HepG2 (cell line): ENCODE results near the gene CLDN9. TPM values are rescaled to one million over a fixed set of nuclear protein-coding genes. Genes with fewer than 3 reads are reported as not detected.

Experiments used
- ELF3 ChIP-seq: IDR thresholded peaks from 2 replicates; pipeline ENCODE4 v1.6.1; 2016; ENCODE audit warnings: missing genetic modification reagents, missing compliant biosample characterization
- FOSL2 ChIP-seq: sonication (generic); formaldehyde crosslinking; IDR thresholded peaks from 2 replicates; pipeline ENCODE4 v1.4.0; 2020; ENCODE audit warnings: missing genetic modification reagents
- GLI4 ChIP-seq: sonication (generic); formaldehyde crosslinking; IDR thresholded peaks from 2 replicates; pipeline ENCODE4 v1.5.1; 2020; ENCODE audit warnings: missing genetic modification reagents, mild to moderate bottlenecking, moderate library complexity, borderline replicate concordance
- JDP2 ChIP-seq: sonication (generic); formaldehyde crosslinking; IDR thresholded peaks from 2 replicates; pipeline ENCODE4 v1.8.1; 2022; ENCODE audit warnings: missing genetic modification reagents, borderline replicate concordance
- YEATS4 ChIP-seq: sonication (generic); formaldehyde crosslinking; IDR thresholded peaks from 2 replicates; pipeline ENCODE4 v1.4.0; 2020; ENCODE audit warnings: missing genetic modification reagents, borderline replicate concordance
- ZFYVE20 ChIP-seq: sonication (generic); formaldehyde crosslinking; IDR thresholded peaks from 2 replicates; pipeline ENCODE4 v1.8.0; 2023; ENCODE audit warnings: low read depth, mild to moderate bottlenecking, moderate library complexity, missing genetic modification reagents, borderline replicate concordance
- ZNF121 ChIP-seq: sonication (generic); formaldehyde crosslinking; IDR thresholded peaks from 2 replicates; pipeline ENCODE4 v1.5.0; 2020; ENCODE audit warnings: mild to moderate bottlenecking, missing genetic modification reagents
- ZNF274 ChIP-seq: sonication (generic); formaldehyde crosslinking; IDR thresholded peaks from 2 replicates; pipeline ENCODE4 v1.5.1; 2020; ENCODE audit warnings: mild to moderate bottlenecking, missing genetic modification reagents
- ZNF644 ChIP-seq: IDR thresholded peaks from 2 replicates; pipeline ENCODE4 v1.6.1; 2016; ENCODE audit warnings: low read depth
- ZNF792 ChIP-seq: IDR thresholded peaks from 2 replicates; pipeline ENCODE4 v1.6.1; 2016
- polyA plus RNA-seq, 8 experiments: library from polyadenylated mRNA; depleted of rRNA in 3 of 8; stranded (reverse) in 7 of 8; unstranded in 1 of 8; fragments of >200 nt; fragmentation: Illumina TruSeq in 4 of 8; extraction: Trizol in 4 of 8; gene quantifications; 2 replicates each; pipeline versions ENCODE4 v1.2.1 to v1.2.3, GENCODE V29; 2011 to 2016; ENCODE audit warnings: low read depth in 4 of 8, missing spikeins in 1 of 8, mixed read lengths in 1 of 8; ENCODE audit not compliant: insufficient read depth in 1 of 8
- total RNA-seq, 5 experiments: library from RNA; depleted of rRNA; stranded (reverse); fragments of >200 nt; fragmentation: Illumina TruSeq; extraction: Trizol; gene quantifications; 2 replicates each; pipeline ENCODE4 v1.2.3, GENCODE V29; 2016; ENCODE audit warnings: low read depth in 1 of 5
- TF ChIP-seq, protein P1 (sequence below): sonication (generic); formaldehyde crosslinking; IDR thresholded peaks from 2 replicates; pipeline ENCODE4 v1.8.0; 2022; ENCODE audit warnings: mild to moderate bottlenecking, missing genetic modification reagents
- TF ChIP-seq, protein P2 (sequence below): sonication (generic); formaldehyde crosslinking; IDR thresholded peaks from 2 replicates; pipeline ENCODE4 v1.4.0; 2020; ENCODE audit warnings: missing genetic modification reagents
- TF ChIP-seq, protein P3 (sequence below): sonication (generic); formaldehyde crosslinking; IDR thresholded peaks from 2 replicates; pipeline ENCODE4 v1.4.0; 2020; ENCODE audit warnings: mild to moderate bottlenecking, low read depth, missing genetic modification reagents
- TF ChIP-seq, protein P4 (sequence below): sonication (generic); formaldehyde crosslinking; IDR thresholded peaks from 2 replicates; pipeline ENCODE4 v1.4.0; 2020; ENCODE audit warnings: missing genetic modification reagents
- TF ChIP-seq, protein P5 (sequence below): sonication (generic); formaldehyde crosslinking; IDR thresholded peaks from 2 replicates; pipeline ENCODE4 v1.4.0; 2020; ENCODE audit warnings: missing genetic modification reagents
- TF ChIP-seq, protein P6 (sequence below): sonication (generic); formaldehyde crosslinking; IDR thresholded peaks from 2 replicates; pipeline ENCODE4 v1.8.0; 2022; ENCODE audit warnings: missing genetic modification reagents, mild to moderate bottlenecking, borderline replicate concordance

The CLDN9 gene
- total and polyA plus RNA-seq, 2 of the 13 experiments (the other 11 are each of a cell fraction or from before 2014, with no cell fraction given) = 0.15 to 0.26 TPM

DNA sequence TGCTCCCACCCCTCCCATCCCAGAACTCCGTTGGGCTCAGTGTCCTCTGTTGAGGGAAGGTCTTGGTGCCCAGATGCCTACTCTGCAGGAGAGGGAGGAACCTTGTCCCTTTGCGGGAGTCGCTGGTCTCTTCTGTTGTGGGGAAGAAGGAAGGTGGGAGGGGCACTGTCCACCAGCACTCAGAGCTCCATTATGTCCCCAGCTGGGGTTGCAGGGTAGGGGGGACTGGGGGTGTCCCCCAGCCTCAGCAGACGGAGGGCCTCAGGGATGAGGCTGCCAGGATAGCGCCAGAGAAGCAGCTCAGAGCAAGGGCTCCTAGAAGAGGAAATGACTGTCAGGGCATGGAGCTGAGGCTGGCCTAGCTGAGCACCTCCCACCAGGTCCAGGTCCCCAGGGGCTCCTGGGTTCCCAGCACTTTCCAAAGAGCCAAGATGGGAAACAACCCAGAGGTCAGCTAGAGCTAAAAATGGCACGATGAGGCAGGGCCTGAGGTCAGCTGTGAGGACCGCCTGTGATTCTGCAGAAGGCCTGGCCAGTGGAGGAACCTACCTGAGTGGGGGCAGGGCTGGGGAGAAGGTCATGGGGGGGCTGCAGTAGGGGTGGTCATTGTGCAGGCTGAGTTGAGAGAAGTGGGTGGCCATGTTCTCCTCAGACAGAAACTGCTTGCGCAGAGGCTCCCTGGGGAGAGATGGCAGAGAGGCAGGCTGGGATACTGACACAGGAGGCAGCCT lies 10.1 kb downstream of the CLDN9 start (continued):
- TF ChIP-seq, protein P1, sequence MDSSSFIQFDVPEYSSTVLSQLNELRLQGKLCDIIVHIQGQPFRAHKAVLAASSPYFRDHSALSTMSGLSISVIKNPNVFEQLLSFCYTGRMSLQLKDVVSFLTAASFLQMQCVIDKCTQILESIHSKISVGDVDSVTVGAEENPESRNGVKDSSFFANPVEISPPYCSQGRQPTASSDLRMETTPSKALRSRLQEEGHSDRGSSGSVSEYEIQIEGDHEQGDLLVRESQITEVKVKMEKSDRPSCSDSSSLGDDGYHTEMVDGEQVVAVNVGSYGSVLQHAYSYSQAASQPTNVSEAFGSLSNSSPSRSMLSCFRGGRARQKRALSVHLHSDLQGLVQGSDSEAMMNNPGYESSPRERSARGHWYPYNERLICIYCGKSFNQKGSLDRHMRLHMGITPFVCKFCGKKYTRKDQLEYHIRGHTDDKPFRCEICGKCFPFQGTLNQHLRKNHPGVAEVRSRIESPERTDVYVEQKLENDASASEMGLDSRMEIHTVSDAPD (CRISPR knock-in tag) = no peak
- TF ChIP-seq, protein P2, sequence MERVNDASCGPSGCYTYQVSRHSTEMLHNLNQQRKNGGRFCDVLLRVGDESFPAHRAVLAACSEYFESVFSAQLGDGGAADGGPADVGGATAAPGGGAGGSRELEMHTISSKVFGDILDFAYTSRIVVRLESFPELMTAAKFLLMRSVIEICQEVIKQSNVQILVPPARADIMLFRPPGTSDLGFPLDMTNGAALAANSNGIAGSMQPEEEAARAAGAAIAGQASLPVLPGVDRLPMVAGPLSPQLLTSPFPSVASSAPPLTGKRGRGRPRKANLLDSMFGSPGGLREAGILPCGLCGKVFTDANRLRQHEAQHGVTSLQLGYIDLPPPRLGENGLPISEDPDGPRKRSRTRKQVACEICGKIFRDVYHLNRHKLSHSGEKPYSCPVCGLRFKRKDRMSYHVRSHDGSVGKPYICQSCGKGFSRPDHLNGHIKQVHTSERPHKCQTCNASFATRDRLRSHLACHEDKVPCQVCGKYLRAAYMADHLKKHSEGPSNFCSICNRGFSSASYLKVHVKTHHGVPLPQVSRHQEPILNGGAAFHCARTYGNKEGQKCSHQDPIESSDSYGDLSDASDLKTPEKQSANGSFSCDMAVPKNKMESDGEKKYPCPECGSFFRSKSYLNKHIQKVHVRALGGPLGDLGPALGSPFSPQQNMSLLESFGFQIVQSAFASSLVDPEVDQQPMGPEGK (CRISPR knock-in tag) = peak; percentile 29
- TF ChIP-seq, protein P3, sequence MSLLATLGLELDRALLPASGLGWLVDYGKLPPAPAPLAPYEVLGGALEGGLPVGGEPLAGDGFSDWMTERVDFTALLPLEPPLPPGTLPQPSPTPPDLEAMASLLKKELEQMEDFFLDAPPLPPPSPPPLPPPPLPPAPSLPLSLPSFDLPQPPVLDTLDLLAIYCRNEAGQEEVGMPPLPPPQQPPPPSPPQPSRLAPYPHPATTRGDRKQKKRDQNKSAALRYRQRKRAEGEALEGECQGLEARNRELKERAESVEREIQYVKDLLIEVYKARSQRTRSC (CRISPR knock-in tag) = no peak
- TF ChIP-seq ELF3 (CRISPR knock-in tag) (no peak), ZNF274 (CRISPR knock-in tag) (no peak), ZNF792 (CRISPR knock-in tag) (no peak; the same call in 1 of the 2 replicates), ZFYVE20 (no peak), JDP2 (no peak), GLI4 (CRISPR knock-in tag) (no peak), YEATS4 (CRISPR knock-in tag) (no peak), ZNF121 (CRISPR knock-in tag) (no peak), ZNF644 (CRISPR knock-in tag) (no peak), FOSL2 (CRISPR knock-in tag) (0 out of 2 replicates have a peak, but pooled peaks have one; percentile 5)
- TF ChIP-seq, protein P4, sequence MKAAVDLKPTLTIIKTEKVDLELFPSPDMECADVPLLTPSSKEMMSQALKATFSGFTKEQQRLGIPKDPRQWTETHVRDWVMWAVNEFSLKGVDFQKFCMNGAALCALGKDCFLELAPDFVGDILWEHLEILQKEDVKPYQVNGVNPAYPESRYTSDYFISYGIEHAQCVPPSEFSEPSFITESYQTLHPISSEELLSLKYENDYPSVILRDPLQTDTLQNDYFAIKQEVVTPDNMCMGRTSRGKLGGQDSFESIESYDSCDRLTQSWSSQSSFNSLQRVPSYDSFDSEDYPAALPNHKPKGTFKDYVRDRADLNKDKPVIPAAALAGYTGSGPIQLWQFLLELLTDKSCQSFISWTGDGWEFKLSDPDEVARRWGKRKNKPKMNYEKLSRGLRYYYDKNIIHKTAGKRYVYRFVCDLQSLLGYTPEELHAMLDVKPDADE (CRISPR knock-in tag) = no peak
- TF ChIP-seq, protein P5, sequence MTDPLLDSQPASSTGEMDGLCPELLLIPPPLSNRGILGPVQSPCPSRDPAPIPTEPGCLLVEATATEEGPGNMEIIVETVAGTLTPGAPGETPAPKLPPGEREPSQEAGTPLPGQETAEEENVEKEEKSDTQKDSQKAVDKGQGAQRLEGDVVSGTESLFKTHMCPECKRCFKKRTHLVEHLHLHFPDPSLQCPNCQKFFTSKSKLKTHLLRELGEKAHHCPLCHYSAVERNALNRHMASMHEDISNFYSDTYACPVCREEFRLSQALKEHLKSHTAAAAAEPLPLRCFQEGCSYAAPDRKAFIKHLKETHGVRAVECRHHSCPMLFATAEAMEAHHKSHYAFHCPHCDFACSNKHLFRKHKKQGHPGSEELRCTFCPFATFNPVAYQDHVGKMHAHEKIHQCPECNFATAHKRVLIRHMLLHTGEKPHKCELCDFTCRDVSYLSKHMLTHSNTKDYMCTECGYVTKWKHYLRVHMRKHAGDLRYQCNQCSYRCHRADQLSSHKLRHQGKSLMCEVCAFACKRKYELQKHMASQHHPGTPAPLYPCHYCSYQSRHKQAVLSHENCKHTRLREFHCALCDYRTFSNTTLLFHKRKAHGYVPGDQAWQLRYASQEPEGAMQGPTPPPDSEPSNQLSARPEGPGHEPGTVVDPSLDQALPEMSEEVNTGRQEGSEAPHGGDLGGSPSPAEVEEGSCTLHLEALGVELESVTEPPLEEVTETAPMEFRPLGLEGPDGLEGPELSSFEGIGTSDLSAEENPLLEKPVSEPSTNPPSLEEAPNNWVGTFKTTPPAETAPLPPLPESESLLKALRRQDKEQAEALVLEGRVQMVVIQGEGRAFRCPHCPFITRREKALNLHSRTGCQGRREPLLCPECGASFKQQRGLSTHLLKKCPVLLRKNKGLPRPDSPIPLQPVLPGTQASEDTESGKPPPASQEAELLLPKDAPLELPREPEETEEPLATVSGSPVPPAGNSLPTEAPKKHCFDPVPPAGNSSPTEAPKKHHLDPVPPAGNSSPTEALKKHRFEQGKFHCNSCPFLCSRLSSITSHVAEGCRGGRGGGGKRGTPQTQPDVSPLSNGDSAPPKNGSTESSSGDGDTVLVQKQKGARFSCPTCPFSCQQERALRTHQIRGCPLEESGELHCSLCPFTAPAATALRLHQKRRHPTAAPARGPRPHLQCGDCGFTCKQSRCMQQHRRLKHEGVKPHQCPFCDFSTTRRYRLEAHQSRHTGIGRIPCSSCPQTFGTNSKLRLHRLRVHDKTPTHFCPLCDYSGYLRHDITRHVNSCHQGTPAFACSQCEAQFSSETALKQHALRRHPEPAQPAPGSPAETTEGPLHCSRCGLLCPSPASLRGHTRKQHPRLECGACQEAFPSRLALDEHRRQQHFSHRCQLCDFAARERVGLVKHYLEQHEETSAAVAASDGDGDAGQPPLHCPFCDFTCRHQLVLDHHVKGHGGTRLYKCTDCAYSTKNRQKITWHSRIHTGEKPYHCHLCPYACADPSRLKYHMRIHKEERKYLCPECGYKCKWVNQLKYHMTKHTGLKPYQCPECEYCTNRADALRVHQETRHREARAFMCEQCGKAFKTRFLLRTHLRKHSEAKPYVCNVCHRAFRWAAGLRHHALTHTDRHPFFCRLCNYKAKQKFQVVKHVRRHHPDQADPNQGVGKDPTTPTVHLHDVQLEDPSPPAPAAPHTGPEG (CRISPR knock-in tag) = no peak
- TF ChIP-seq, protein P6, sequence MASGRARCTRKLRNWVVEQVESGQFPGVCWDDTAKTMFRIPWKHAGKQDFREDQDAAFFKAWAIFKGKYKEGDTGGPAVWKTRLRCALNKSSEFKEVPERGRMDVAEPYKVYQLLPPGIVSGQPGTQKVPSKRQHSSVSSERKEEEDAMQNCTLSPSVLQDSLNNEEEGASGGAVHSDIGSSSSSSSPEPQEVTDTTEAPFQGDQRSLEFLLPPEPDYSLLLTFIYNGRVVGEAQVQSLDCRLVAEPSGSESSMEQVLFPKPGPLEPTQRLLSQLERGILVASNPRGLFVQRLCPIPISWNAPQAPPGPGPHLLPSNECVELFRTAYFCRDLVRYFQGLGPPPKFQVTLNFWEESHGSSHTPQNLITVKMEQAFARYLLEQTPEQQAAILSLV = no peak
